ENCODE data around the gene FNIP1. TPM values are rescaled to one million over a fixed set of nuclear protein-coding genes. Genes with fewer than 3 reads are reported as not detected.

FNIP1 gene
- total and polyA plus RNA-seq, 2 of the 13 experiments (the other 11 are each of a cell fraction or from before 2014, with no cell fraction given) = 10.9 to 29.3 TPM

- in situ Hi-C loops (cut with HindIII; ENCODE audit: extremely low pct_ligation_motif_present, low pct_unique_long_range_greater_than_20kb) = no loop called here
- peaks cover 21% of the 10 kb centered on the region for H3K4me1 ChIP-seq (ENCODE audit: insufficient read depth, low read length)
- DNase-seq (ENCODE audit: low spot score) = no peak
- no TSS peak for BruUV-seq (replicated peaks)
- POLR2A ChIA-PET = no interaction called here
- H4K20me1 ChIP-seq (ENCODE audit: insufficient read depth, low read length) = peaks cover 21% of the 10 kb centered on the region
- WGBS (ENCODE audit: low lambda C conversion rate) = 96% methylated on average over 6 of the region's 6 CpGs
- H3K27ac ChIP-seq (ENCODE audit: extremely low read length, insufficient read depth, low read length) = no peak overlapping the region
- no peak overlapping the region for H3K4me3 ChIP-seq (replicated peaks in 1 of 3; ENCODE audit: insufficient read depth in 1 of 3, low read depth in 2 of 3, low read length in 3 of 3)
- H3K9ac ChIP-seq (ENCODE audit: insufficient read depth, low read depth, low read length) = no peak overlapping the region
- CTCF ChIA-PET (ENCODE audit: low intra/inter-chr PET ratio, low total read pairs) = no interaction called here
- no peak overlapping the region for H3K4me2 ChIP-seq (ENCODE audit: low read depth, low read length)
- H2AFZ ChIP-seq (ENCODE audit: low read length) = no peak overlapping the region
- H3K36me3 ChIP-seq (replicated peaks in 1 of 2; ENCODE audit: control insufficient read depth in 1 of 2, insufficient read depth in 2 of 2, low read length in 2 of 2) = peaks cover 6 to 13% of the 10 kb centered on the region in 2 experiments; a peak in 3 of 5 replicates
- H3K27me3 ChIP-seq (ENCODE audit: control insufficient read depth in 1 of 2, insufficient read depth in 2 of 2, low read length in 2 of 2) = no peaks in the 10 kb centered on the region
- peaks cover 69% of the 10 kb centered on the region for H3K79me2 ChIP-seq (ENCODE audit: insufficient read depth, low read length)
- H3K9me3 ChIP-seq (ENCODE audit: low read length) = no peaks in the 10 kb centered on the region
- no peak for FAIRE-seq
- intact Hi-C loops (cut with micrococcal nuclease; ENCODE audit: unreplicated experiment) = no loop called here
- ATAC-seq = no peak
- TF ChIP-seq PRPF4 (IDR thresholded peaks at IDR 0.05; ENCODE audit: low read depth, low read length, poor library complexity, severe bottlenecking) (no peak), ZNF350 (CRISPR knock-in tag; IDR thresholded peaks at IDR 0.05; ENCODE audit: borderline replicate concordance, low read depth) (no peak), ZNF772 (CRISPR knock-in tag; IDR thresholded peaks at IDR 0.05) (no peak), ZKSCAN8 (CRISPR knock-in tag; IDR thresholded peaks at IDR 0.05; ENCODE audit: borderline replicate concordance) (no peak), GTF2F1 (IDR thresholded peaks at IDR 0.05; ENCODE audit: low read length) (no peak), ISX (CRISPR knock-in tag; conservative IDR thresholded peaks at IDR 0.05) (no peak), JUND (CRISPR knock-in tag; IDR thresholded peaks at IDR 0.05) (no peak), DMAP1 (CRISPR knock-in tag; IDR thresholded peaks at IDR 0.05) (no peak), ZBTB10 (CRISPR knock-in tag; IDR thresholded peaks at IDR 0.05; ENCODE audit: borderline replicate concordance) (no peak), SOX5 (CRISPR knock-in tag; IDR thresholded peaks at IDR 0.05; ENCODE audit: borderline replicate concordance) (no peak), ZSCAN30 (CRISPR knock-in tag; IDR thresholded peaks at IDR 0.05) (no peak)
- TF ChIP-seq, protein P1, sequence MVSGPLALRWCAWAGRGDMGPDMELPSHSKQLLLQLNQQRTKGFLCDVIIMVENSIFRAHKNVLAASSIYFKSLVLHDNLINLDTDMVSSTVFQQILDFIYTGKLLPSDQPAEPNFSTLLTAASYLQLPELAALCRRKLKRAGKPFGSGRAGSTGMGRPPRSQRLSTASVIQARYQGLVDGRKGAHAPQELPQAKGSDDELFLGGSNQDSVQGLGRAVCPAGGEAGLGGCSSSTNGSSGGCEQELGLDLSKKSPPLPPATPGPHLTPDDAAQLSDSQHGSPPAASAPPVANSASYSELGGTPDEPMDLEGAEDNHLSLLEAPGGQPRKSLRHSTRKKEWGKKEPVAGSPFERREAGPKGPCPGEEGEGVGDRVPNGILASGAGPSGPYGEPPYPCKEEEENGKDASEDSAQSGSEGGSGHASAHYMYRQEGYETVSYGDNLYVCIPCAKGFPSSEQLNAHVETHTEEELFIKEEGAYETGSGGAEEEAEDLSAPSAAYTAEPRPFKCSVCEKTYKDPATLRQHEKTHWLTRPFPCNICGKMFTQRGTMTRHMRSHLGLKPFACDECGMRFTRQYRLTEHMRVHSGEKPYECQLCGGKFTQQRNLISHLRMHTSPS (CRISPR knock-in tag; IDR thresholded peaks at IDR 0.05; ENCODE audit: low read depth) = no peak
- TF ChIP-seq, protein P2, sequence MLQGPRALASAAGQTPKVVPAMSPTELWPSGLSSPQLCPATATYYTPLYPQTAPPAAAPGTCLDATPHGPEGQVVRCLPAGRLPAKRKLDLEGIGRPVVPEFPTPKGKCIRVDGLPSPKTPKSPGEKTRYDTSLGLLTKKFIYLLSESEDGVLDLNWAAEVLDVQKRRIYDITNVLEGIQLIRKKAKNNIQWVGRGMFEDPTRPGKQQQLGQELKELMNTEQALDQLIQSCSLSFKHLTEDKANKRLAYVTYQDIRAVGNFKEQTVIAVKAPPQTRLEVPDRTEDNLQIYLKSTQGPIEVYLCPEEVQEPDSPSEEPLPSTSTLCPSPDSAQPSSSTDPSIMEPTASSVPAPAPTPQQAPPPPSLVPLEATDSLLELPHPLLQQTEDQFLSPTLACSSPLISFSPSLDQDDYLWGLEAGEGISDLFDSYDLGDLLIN (CRISPR knock-in tag; IDR thresholded peaks at IDR 0.05; ENCODE audit: borderline replicate concordance) = no peak
These were observed 49.4 kb downstream of the FNIP1 start for GRCh38 chr5:131747180-131748105.

Data from HepG2 (cell line).